OCI-LY7 (cell line): Measurements from ENCODE around the gene KCNQ1. TPM values are rescaled to one million over a fixed set of nuclear protein-coding genes. Genes with fewer than 3 reads are reported as not detected.

Experiments
- BruUV-seq: library from RNA; stranded (reverse); fragments of 400-500 nt; replicated peaks from 2 replicates; lab custom pipeline; 2021; lab: Mats Ljungman, UMichigan
- CTCF ChIA-PET: fragments of 300-600 bp; sonication (Branson Sonifier 250); formaldehyde crosslinking; loops from one replicate; lab custom pipeline; 2022; ENCODE audit warnings: antibody characterized with exemption; ENCODE audit not compliant: unreplicated experiment; lab: Charles Lee
- POLR2A ChIA-PET: fragments of 300-600 bp; sonication (Branson Sonifier 250); formaldehyde crosslinking; loops from one replicate; lab custom pipeline; 2022; ENCODE audit warnings: antibody characterized with exemption; lab: Charles Lee
- DNase-seq: peaks from one replicate; pipeline ENCODE4 v3.0.0-alpha.2; 2015; ENCODE audit warnings: low spot score
- H2AFZ ChIP-seq: fragments of 200-600 bp; sonication (generic), shearing (Covaris generic); 2 replicates; pipeline ENCODE4 v1.6.1; 2014; ENCODE audit warnings: mild to moderate bottlenecking, antibody characterized with exemption, low read length, moderate library complexity
- H3K27ac ChIP-seq: fragments of 200-600 bp; sonication (generic); 2 replicates; pipeline ENCODE4 v1.5.1; 2014; ENCODE audit warnings: mixed run types, low read depth, mild to moderate bottlenecking, moderate library complexity, low read length, inconsistent platforms; ENCODE audit not compliant: poor library complexity, severe bottlenecking
- H3K36me3 ChIP-seq: fragments of 200-600 bp; sonication (generic); 2 replicates; pipeline ENCODE4 v1.6.1; 2014; ENCODE audit warnings: mild to moderate bottlenecking, antibody characterized with exemption, low read length, moderate library complexity, mixed read lengths; ENCODE audit not compliant: insufficient read depth
- H3K4me1 ChIP-seq: fragments of 200-600 bp; sonication (generic); 2 replicates; pipeline ENCODE4 v1.5.1; 2014; ENCODE audit warnings: mild to moderate bottlenecking, low read length; ENCODE audit not compliant: insufficient read depth, poor library complexity, severe bottlenecking
- H3K4me2 ChIP-seq: fragments of 200-600 bp; sonication (generic); 2 replicates; pipeline ENCODE4 v1.6.1; 2014; ENCODE audit warnings: mild to moderate bottlenecking, low read length
- H3K4me3 ChIP-seq: fragments of 200-600 bp; sonication (generic); 2 replicates; pipeline ENCODE4 v1.5.1; 2014; ENCODE audit warnings: mild to moderate bottlenecking, low read depth, low read length; ENCODE audit not compliant: poor library complexity, severe bottlenecking
- H3K79me2 ChIP-seq: fragments of 200-600 bp; sonication (generic); 2 replicates; pipeline ENCODE4 v1.6.1; 2016; ENCODE audit warnings: low read depth, mild to moderate bottlenecking, low read length, moderate library complexity, mixed read lengths; ENCODE audit not compliant: insufficient read depth
- H3K9me2 ChIP-seq: fragments of 200-600 bp; sonication (generic); 2 replicates; pipeline ENCODE4 v1.6.1; 2016; ENCODE audit warnings: mild to moderate bottlenecking, low read length, mixed read lengths; ENCODE audit not compliant: insufficient read depth
- H3K9me3 ChIP-seq: fragments of 200-600 bp; sonication (generic); 2 replicates; pipeline ENCODE4 v1.6.1; 2014; ENCODE audit warnings: mild to moderate bottlenecking, mixed run types, low read length, mixed read lengths
- H4K20me1 ChIP-seq: fragments of 200-600 bp; sonication (generic); 2 replicates; pipeline ENCODE4 v1.6.1; 2014; ENCODE audit warnings: mild to moderate bottlenecking, antibody characterized with exemption, low read length, moderate library complexity, mixed read lengths; ENCODE audit not compliant: insufficient read depth
- EZH2phosphoT487 ChIP-seq: fragments of 200-600 bp; sonication (generic); IDR thresholded peaks from 2 replicates; pipeline ENCODE4 v1.6.1; 2018; ENCODE audit warnings: low read depth, borderline replicate concordance, mild to moderate bottlenecking, mixed run types, antibody characterized with exemption, low read length, moderate library complexity, mixed read lengths
- intact Hi-C: fragments of 100-400 bp; cut with micrococcal nuclease; formaldehyde crosslinking; loops from one replicate; pipeline ENCODE4 v1.10.0; 2022; ENCODE audit not compliant: unreplicated experiment
- total RNA-seq, 2 experiments: library from RNA; depleted of rRNA in 1 of 2; stranded (reverse); fragments of >200 nt in 1 of 2; shearing (Covaris generic) in 1 of 2; gene quantifications; 2 replicates each; pipeline ENCODE4 v1.2.3, GENCODE V29; 2014 to 2022
- TF ChIP-seq, protein P1 (sequence below): fragments of 200-600 bp; sonication (generic); conservative IDR thresholded peaks from 2 replicates; pipeline ENCODE4 v1.5.1; 2014; ENCODE audit warnings: mild to moderate bottlenecking, antibody characterized with exemption, low read length, moderate library complexity, mixed read lengths

KCNQ1 gene
- total RNA-seq, 2 experiments from 2014 or later, result 0.22 to 1.3 TPM

DNA sequence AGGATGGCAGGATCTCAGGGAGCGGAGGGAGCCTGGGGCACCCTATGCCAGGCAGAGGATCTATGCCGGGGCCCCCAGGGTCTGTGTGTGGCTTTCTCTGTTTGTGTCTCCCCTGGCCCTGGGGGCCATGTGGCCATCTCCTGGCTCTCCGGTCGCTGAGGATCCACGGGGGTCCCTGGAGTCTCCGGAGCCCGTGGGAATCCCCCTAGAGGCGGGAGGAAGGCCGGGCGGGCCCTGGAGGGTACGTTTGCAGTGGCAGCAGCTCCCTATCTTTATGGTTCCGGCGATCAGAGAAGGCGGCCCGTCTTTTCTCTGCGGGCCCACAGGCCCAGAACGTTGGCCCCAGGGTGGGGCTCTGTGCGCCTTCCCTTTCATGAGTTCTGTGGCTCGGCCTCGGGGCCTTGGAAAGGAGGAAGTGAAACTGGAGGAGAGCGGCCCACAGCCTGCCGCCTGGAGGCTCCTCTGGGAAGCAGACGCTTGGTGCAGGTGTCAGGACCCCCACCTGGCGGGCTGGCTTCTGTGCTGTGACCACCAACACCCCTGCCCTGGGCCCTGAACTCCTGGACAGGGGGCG lies 82.1 kb downstream of the KCNQ1 start:
- BruUV-seq, result no TSS peak
- Histone ChIP-seq H3K4me2 (peak overlapping the region; percentile 53), H3K9me2 (no peaks in the 10 kb centered on the region), H2AFZ (no peak overlapping the region), H3K4me1 (peaks cover 17% of the 10 kb centered on the region), H4K20me1 (no peaks in the 10 kb centered on the region), H3K79me2 (no peaks in the 10 kb centered on the region), H3K36me3 (no peaks in the 10 kb centered on the region), H3K27ac (no peak overlapping the region), H3K4me3 (no peak overlapping the region), H3K9me3 (no peaks in the 10 kb centered on the region)
- CTCF ChIA-PET, result no interaction called here
- POLR2A ChIA-PET, result interaction anchor here (0.6 kb wide), 1 partner anchor 1423 kb away, joined by 4 read pairs; no protein-coding TSS in a partner anchor
- DNase-seq, result peak; percentile 85
- no peak for TF ChIP-seq EZH2phosphoT487
- TF ChIP-seq, protein P1, sequence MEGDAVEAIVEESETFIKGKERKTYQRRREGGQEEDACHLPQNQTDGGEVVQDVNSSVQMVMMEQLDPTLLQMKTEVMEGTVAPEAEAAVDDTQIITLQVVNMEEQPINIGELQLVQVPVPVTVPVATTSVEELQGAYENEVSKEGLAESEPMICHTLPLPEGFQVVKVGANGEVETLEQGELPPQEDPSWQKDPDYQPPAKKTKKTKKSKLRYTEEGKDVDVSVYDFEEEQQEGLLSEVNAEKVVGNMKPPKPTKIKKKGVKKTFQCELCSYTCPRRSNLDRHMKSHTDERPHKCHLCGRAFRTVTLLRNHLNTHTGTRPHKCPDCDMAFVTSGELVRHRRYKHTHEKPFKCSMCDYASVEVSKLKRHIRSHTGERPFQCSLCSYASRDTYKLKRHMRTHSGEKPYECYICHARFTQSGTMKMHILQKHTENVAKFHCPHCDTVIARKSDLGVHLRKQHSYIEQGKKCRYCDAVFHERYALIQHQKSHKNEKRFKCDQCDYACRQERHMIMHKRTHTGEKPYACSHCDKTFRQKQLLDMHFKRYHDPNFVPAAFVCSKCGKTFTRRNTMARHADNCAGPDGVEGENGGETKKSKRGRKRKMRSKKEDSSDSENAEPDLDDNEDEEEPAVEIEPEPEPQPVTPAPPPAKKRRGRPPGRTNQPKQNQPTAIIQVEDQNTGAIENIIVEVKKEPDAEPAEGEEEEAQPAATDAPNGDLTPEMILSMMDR, result peak; percentile 66
- intact Hi-C loops, result no loop called here

DNA sequence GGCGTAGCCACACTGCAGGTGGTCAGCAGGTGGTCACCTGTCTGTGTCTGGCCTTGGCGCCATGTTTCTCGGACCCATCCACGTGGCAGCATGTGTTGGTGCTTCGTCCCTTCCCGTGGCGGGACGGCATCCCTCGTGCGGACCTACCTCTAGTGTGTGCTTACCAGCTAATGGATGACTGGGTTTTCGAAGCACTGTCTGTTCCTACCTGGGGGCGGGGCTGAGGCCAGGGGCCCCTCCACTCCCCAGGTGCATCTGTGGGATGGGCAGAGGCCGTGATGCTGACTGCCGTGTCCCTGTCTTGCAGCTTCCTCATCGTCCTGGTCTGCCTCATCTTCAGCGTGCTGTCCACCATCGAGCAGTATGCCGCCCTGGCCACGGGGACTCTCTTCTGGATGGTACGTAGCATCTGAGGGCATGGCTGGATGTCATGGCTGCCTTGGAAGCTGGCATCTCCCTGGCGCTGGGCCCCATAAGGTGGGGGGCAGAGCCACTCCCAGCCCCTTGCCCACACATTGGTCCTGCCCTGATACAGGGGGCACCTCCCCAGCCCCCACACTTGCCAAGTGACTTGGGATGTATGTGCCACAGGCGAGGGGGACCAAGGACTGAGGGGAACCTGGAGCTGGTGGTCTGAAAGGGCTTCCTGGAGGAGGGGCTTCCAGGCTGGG lies 82.9 kb downstream of the KCNQ1 start:
- no peaks in the 10 kb centered on the region for H4K20me1 ChIP-seq
- H3K27ac ChIP-seq, result no peak overlapping the region
- DNase-seq, result no peak
- no peaks in the 10 kb centered on the region for H3K79me2 ChIP-seq
- BruUV-seq, result no TSS peak
- intact Hi-C loops, result no loop called here
- peaks cover 17% of the 10 kb centered on the region for H3K4me1 ChIP-seq
- CTCF ChIA-PET, result interaction anchor here (0.7 kb wide), 1 partner anchor 87 kb away, joined by 4 read pairs; no protein-coding TSS in a partner anchor
- H2AFZ ChIP-seq, result no peak overlapping the region
- H3K36me3 ChIP-seq, result no peaks in the 10 kb centered on the region
- H3K4me2 ChIP-seq, result peak overlapping the region; percentile 53; the same call in 1 of the 2 replicates
- no peaks in the 10 kb centered on the region for H3K9me2 ChIP-seq
- H3K9me3 ChIP-seq, result no peaks in the 10 kb centered on the region
- POLR2A ChIA-PET, result no interaction called here
- H3K4me3 ChIP-seq, result no peak overlapping the region
- no peak for TF ChIP-seq EZH2phosphoT487
- TF ChIP-seq, protein P1, result no peak
